ENCODE measurements around the gene LETM1. TPM values are rescaled to one million over a fixed set of nuclear protein-coding genes. Genes with fewer than 3 reads are reported as not detected.

The LETM1 gene
- total and polyA plus RNA-seq, 2 of the 8 experiments (the other 6 are each of a cell fraction or from before 2014, with no cell fraction given) = 19.8 to 50.1 TPM

GRCh38 chr4:1855333-1856070, 454 bp downstream of the LETM1 start (continued):
- no peak for TF ChIP-seq ASH2L (IDR thresholded peaks at IDR 0.05; ENCODE audit: low read length)
- TF ChIP-seq SP1 (IDR thresholded peaks at IDR 0.05; ENCODE audit: low read depth, low read length) = no peak
- peak; percentile 70 for TF ChIP-seq KDM4A (IDR thresholded peaks at IDR 0.05; ENCODE audit: low read depth, low read length, severe bottlenecking)
- TF ChIP-seq NRF1 (IDR thresholded peaks at IDR 0.05; ENCODE audit: low read depth, low read length) = no peak
- TF ChIP-seq TAF7 (optimal IDR thresholded peaks at IDR 0.05; ENCODE audit: borderline replicate concordance, low read depth, low read length) = no peak
- no peak for TF ChIP-seq POLR2AphosphoS5 (IDR thresholded peaks at IDR 0.05; ENCODE audit: low read depth, low read length)
- no peak for TF ChIP-seq SIN3A (conservative IDR thresholded peaks at IDR 0.05 in 1 of 2, IDR thresholded peaks at IDR 0.05 in 1 of 2; ENCODE audit: low read depth in 1 of 2, low read length in 2 of 2)
- TF ChIP-seq TCF12 (IDR thresholded peaks at IDR 0.05; ENCODE audit: low read depth, low read length) = no peak
- TF ChIP-seq RXRA (IDR thresholded peaks at IDR 0.05; ENCODE audit: insufficient read depth, low read depth, low read length) = no peak
- peak; percentile 24; the same call in 1 of the 2 replicates for TF ChIP-seq CREB1 (IDR thresholded peaks at IDR 0.05)
- TF ChIP-seq KDM5A (IDR thresholded peaks at IDR 0.05; ENCODE audit: low read length) = no peak
- no peak for TF ChIP-seq ATF2 (IDR thresholded peaks at IDR 0.05; ENCODE audit: low read length)
- peak; percentile 48; the same call in 1 of the 2 replicates for TF ChIP-seq TAF1 (IDR thresholded peaks at IDR 0.05; ENCODE audit: low read depth, low read length)
- TF ChIP-seq SRF (IDR thresholded peaks at IDR 0.05; ENCODE audit: low read depth, low read length) = no peak
- no peak for TF ChIP-seq TEAD4 (IDR thresholded peaks at IDR 0.05; ENCODE audit: low read depth, low read length)
- TF ChIP-seq TBP (IDR thresholded peaks at IDR 0.05; ENCODE audit: low read depth, low read length) = no peak
- no peak for TF ChIP-seq RFX5 (IDR thresholded peaks at IDR 0.05; ENCODE audit: borderline replicate concordance, low read depth, low read length)
- no peak for TF ChIP-seq RNF2 (IDR thresholded peaks at IDR 0.05; ENCODE audit: borderline replicate concordance, low read depth, low read length, missing control alignments, poor library complexity, severe bottlenecking)
- TF ChIP-seq CHD1 (IDR thresholded peaks at IDR 0.05; ENCODE audit: low read depth, low read length) = no peak
